Measurements from ENCODE around the gene TFF1.

The TFF1 gene

GRCh38 chr21:42382915-42383314 is 16.6 kb upstream of the TFF1 start:
- DNase-seq (ENCODE audit: low spot score), result no peak

GRCh38 chr21:42381347-42381984 is 15.1 kb upstream of the TFF1 start:
- DNase-seq (ENCODE audit: low spot score), result peak; percentile 30

- no peak for DNase-seq (ENCODE audit: low spot score)
These were observed 13.3 kb upstream of the TFF1 start for GRCh38 chr21:42379426-42380215.

GRCh38 chr21:42378418-42378817 is 12.1 kb upstream of the TFF1 start:
- no peak for DNase-seq (ENCODE audit: low spot score)

- no peak for DNase-seq (ENCODE audit: low spot score)
These were observed 11.6 kb upstream of the TFF1 start for GRCh38 chr21:42377951-42378340.

- DNase-seq (ENCODE audit: low spot score), result no peak
These were observed 11.0 kb upstream of the TFF1 start for GRCh38 chr21:42377211-42377950.

- no peak for DNase-seq (ENCODE audit: low spot score)
These were observed 10.1 kb upstream of the TFF1 start for GRCh38 chr21:42376338-42376982.

- no peak for DNase-seq (ENCODE audit: low spot score)
These were observed 9.6 kb upstream of the TFF1 start for GRCh38 chr21:42375966-42376337.

GRCh38 chr21:42375506-42375905 is 9.2 kb upstream of the TFF1 start:
- no peak for DNase-seq (ENCODE audit: low spot score)

- no peak for DNase-seq (ENCODE audit: low spot score)
These were observed 8.6 kb upstream of the TFF1 start for GRCh38 chr21:42374864-42375499.

GRCh38 chr21:42374457-42374856 is 8.1 kb upstream of the TFF1 start:
- no peak for DNase-seq (ENCODE audit: low spot score)

GRCh38 chr21:42373908-42374455 is 7.6 kb upstream of the TFF1 start:
- no peak for DNase-seq (ENCODE audit: low spot score)

GRCh38 chr21:42373196-42373907 is 7.0 kb upstream of the TFF1 start:
- no peak for DNase-seq (ENCODE audit: low spot score)

- DNase-seq (ENCODE audit: low spot score), result no peak
These were observed 4.7 kb upstream of the TFF1 start for GRCh38 chr21:42370894-42371654.

GRCh38 chr21:42369821-42370220 is 3.5 kb upstream of the TFF1 start:
- DNase-seq (ENCODE audit: low spot score), result no peak

GRCh38 chr21:42367367-42368165 is 1.2 kb upstream of the TFF1 start:
- DNase-seq (ENCODE audit: low spot score), result no peak

GRCh38 chr21:42365770-42366169 is 565 bp downstream of the TFF1 start:
- no peak for DNase-seq (ENCODE audit: low spot score)

GRCh38 chr21:42364304-42364865 is 1.9 kb downstream of the TFF1 start:
- no peak for DNase-seq (ENCODE audit: low spot score)

- DNase-seq (ENCODE audit: low spot score), result no peak
These were observed 3.0 kb downstream of the TFF1 start for GRCh38 chr21:42363312-42363711.
